HG02610 (cell line): ENCODE data around the gene CD81.

ENCODE experiments used
- ATAC-seq: cut with Tn5 transposase; IDR thresholded peaks from one replicate; pipeline ENCODE4 v1.9.1; 2021; ENCODE audit warnings: mild to moderate bottlenecking, moderate library complexity; ENCODE audit not compliant: unreplicated experiment

Gene CD81

GRCh38 chr11:2375341-2375853, 1.7 kb upstream of the CD81 start:
- no peak for ATAC-seq

GRCh38 chr11:2375964-2376551, 1.1 kb upstream of the CD81 start:
- no peak for ATAC-seq

GRCh38 chr11:2377511-2378443, 667 bp downstream of the CD81 start:
- ATAC-seq: peak; percentile 25

GRCh38 chr11:2378527-2379210, 1.6 kb downstream of the CD81 start:
- no peak for ATAC-seq

GRCh38 chr11:2379466-2380174, 2.5 kb downstream of the CD81 start:
- no peak for ATAC-seq

- no peak for ATAC-seq
Observed at GRCh38 chr11:2380396-2380795, 3.3 kb downstream of the CD81 start.

GRCh38 chr11:2380807-2381350, 3.8 kb downstream of the CD81 start:
- no peak for ATAC-seq

- ATAC-seq: no peak
Observed at GRCh38 chr11:2381494-2382128, 4.5 kb downstream of the CD81 start.

- ATAC-seq: no peak
Observed at GRCh38 chr11:2382129-2382517, 5.0 kb downstream of the CD81 start.

GRCh38 chr11:2382936-2383851, 6.1 kb downstream of the CD81 start:
- no peak for ATAC-seq

GRCh38 chr11:2383852-2384804, 7.0 kb downstream of the CD81 start:
- ATAC-seq: no peak

GRCh38 chr11:2385156-2386151, 8.3 kb downstream of the CD81 start:
- peak; percentile 26 for ATAC-seq

- ATAC-seq: no peak
Observed at GRCh38 chr11:2386591-2386990, 9.5 kb downstream of the CD81 start.

- no peak for ATAC-seq
Observed at GRCh38 chr11:2387266-2387987, 10.3 kb downstream of the CD81 start.

- no peak for ATAC-seq
Observed at GRCh38 chr11:2388431-2389376, 11.6 kb downstream of the CD81 start.
